Stimulated activated CD8-positive, alpha-beta memory T cell treated with anti-CD3 and anti-CD28 coated beads, Interleukin-15, amount 100 ng/mL, for 1 hour (primary cell): Measurements from ENCODE around the gene ZNF432.
"Not testable (repeated sequence)": the region's sequence is repeated elsewhere in the genome, so short reads cannot be mapped to it uniquely, and the experiment has no call there.

Experiments used
- DNase-seq: peaks from one replicate; pipeline ENCODE4 v3.0.0-alpha.2; 2020; ENCODE audit warnings: low read depth

The ZNF432 gene

DNA sequence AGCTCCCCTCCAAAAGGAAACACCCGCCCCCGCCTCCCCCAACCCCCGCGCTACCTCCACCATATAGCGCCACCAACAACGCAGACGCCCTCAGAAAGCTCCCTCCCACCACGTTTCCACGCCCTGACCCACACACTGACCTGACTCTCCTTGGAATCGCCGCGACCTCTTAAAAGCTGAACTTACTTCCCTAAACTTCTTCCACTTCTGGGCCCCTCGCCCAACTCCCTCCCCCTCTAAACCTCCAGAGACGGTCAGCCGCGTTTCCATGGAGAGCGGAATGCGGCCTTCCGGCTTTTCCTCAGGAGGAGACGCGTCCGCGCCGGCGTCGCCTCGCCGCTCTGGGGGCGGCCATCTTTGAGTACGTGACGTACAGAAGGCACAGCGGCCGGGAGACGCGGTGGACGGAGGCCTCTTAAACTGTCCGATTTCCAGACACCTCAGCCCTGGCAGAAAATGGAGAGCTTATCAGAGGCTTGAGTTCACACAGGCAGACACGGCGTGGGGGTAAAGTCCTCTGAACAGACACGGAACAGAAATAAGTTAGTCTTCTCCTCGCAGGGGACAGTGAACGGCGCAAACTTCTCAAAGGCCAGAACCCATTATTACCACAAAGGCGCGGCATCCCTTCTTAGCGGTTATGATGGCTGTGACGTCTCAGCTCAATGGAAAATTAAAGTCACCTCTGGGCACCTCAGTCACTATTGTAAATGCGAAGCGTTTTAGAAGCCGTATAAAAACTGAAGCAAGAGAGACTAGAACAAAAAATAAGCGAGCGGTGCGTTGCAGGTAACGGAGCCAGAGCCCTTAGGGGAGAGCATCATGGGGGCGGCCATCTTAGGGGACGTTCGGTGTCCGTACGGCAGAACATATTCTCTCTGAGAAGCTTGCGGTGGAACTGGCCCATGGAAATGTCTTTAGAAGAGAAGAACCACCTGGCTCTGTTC is at the start of gene ZNF432:
ZNF432 (minus strand) TSS at position 284 of the 947 bp plus-strand sequence. CDS start 1,970 bp downstream, outside the sequence.
- DNase-seq = peak; percentile 68

DNA sequence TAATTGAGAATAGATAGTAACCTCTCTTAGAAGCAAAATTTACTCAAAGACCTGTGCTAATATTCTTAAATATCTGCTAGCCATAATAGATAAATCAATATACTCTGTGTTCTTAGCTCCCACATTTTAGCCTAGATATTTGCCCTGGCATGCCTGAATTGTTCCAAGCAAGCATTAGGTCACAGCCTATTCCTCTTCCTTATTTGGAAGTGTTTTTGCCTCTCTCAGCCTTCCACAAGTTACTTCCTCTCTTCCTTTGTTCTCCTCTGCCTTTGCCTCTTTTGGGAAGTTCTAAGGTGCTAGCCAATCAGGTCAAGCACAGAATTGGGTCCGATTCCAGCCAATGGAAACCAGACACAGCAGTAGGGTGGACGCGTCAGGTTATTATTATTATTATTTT is 47.8 kb upstream of the ZNF432 start:
- not testable (repeated sequence) for DNase-seq

DNA sequence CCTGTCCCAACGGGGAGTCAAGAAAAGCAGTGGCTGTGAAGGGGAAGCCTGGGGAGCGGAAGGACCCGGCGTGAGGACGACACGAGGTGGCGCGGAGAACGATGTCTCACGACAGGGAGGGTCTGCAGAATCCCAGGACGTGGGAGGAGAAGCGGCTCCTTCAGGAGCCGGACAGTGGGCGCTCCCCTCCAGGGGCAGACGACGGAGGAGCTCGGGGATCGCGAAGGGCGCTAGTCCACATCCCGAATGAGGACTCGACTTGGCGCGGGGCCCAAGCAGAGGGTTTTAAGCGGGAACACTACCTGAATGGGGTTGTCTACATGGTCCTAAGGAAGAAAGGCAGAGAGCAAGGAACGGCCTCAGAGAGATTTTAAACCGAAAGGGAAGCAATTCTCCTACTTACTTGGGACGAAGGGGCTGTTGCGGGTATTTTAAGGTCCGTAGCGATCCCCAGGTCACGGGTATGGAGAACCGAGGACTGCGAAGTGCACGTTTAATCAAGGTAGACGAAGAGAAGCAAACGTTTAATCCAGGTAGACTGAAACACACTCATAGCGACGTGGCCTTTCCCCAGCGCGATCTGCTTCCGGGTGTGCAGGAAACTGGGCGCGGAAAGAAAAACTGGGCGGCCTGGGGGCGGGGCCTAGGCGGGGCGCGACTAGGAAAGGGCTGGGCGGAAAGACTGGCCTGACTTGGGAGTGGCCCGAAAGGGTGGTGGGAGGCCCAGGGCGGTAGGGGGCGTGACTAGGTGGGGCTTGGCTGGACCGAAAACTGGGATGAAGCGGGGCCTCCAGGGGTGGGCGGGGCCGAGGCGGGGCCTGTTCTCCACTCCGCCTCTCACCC is 46.8 kb upstream of the ZNF432 start, which contains the start of gene ZNF841:
ZNF841 (minus strand) TSS at position 594 of the 843 bp plus-strand sequence. CDS start 10,964 bp downstream, outside the sequence.
- DNase-seq = peak; percentile 74

DNA sequence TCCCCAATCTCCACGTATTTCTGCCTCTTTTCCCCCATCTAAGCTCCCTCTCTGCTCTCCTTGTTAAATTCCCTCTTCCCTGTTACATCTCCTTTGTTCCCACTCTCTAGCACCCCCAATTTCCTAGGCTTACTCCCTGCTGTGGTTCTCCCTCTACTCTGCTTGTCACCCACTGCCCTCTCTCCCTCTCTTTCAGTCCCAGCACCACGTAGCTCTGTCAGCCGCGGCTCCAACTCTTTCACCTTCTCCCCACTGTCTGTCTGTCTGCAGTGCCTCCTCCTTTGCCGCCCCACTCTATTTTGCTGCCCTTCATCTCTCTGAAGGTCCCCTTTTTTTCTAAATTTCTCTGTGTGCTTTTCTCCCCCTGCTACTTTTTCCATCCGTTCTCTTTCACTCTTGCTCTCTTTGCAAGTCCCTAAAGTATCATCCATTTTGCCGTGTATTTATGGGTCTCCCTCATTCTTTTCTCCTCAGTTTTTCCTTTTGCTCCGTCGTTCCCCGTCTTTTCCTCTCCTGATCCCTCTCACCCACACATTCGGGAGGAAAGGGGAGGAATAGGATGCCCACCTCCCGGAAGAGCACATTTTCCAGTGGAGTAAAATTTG is 46.0 kb upstream of the ZNF432 start:
- no peak for DNase-seq

DNA sequence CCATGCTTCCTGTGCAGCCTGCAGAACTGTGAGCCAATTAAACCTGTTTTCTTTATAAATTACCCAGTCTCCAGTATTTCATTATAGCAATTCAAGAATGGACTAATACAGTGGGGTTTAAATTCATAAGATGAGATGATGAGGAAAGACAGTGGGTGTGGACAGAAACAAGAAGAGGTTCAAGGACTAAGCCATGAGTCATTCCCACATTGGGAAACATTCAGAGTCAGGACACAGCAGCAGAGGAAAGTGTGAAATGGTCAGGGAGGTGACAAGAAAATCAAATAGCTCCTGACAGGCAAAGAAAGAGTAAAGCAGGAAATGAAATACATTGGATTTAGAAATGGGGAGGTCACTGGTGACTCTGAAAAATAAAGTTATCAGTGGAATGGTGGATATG is 37.8 kb upstream of the ZNF432 start:
- no peak for DNase-seq

DNA sequence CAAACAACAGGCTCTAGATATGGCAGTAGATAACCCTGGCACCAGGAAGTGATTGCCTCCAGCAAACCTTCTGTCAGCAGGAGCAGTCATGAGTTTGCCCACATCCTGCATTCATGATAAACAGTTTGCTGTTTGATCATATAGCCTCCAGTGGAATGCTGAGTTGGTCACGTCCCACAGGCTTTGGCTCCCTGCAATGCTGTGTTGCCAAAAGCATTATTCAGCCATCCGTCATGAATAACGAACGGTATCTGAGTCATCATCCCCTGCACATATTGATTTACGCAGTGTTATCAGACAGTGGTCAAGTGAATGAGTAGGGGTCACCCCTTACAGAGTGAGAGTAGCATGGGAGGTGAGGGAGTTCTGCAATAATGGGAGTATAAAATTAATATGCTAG is 21.9 kb upstream of the ZNF432 start:
- DNase-seq = no peak

DNA sequence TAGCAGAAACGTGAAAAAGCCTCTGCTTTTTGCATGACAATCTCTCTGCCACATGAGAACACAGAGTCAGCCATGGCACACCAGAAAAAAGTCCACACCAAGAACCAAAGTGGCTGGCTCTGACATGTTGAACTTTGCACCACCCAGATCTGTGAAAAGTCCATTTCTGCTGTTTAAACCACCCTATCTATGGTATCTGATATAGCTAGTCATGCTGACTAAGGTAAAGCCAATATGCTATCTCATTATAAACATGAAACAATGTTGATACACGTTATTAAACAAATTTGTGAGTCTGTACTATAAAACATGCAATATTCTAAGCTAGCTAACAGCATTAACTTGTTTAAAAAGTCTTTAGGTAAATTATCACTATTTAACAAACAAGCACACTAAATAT is 21.0 kb upstream of the ZNF432 start:
- DNase-seq = no peak

DNA sequence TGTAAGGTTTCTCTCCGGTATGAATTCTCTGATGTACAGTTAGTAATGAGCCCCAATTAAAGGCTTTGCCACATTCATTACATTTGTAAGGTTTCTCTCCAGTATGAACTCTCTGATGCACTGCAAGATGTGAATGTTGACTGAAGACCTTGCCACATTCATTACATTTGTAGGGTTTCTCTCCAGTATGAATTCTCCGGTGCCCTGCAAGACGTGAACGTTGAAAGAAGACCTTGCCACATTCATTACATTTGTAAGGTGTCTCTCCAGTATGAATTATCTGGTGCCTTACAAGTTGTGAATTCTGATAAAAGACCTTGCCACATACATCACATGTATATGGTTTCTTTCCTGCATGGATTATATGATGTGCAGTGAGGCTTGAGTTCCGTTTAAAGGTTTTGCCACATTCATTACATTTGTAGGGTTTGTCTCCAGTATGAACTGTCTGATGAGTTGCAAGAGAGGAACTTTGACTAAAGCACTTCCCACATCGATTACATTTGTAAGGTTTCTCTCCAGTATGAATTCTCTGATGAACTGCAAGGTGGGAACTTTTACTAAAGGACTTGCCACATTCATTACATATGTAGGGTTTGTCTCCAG is 17.7 kb upstream of the ZNF432 start:
- no peak for DNase-seq

DNA sequence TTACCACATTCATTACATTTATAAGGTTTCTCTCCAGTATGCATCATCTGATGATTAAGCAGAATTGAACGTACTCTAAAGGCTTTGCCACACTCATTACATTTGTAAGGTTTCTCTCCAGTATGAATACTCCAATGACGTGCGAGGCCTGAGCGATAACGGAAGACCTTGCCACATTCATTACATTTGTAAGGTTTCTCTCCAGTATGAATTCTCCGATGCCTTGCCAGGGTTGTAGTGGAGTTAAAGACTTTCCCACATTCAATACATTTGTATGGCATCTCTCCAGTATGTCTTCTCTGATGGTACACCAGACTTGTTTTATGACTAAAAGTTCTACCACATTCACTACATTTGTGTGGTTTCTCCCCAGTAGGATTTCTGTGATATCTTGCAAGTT is 16.8 kb upstream of the ZNF432 start:
- no peak for DNase-seq

DNA sequence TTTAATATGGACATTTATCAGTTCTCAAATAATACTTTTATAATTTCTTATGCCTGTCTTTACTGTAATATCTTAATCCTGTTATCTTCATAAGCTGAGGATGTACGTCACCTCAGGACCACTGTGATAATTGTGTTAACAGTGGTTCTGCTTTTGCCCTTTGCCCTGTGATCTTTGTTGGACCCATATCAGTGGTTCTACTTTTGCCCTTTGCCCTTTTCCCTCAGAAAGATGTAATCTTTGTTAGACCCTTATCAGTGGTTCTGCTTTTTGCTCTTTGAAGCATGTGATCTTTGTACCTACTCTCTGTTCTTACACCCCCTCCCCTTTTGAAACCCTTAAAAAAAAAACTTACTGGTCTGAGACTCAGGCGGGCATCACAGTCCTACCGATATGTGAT is 7.8 kb upstream of the ZNF432 start:
- not testable (repeated sequence) for DNase-seq

DNA sequence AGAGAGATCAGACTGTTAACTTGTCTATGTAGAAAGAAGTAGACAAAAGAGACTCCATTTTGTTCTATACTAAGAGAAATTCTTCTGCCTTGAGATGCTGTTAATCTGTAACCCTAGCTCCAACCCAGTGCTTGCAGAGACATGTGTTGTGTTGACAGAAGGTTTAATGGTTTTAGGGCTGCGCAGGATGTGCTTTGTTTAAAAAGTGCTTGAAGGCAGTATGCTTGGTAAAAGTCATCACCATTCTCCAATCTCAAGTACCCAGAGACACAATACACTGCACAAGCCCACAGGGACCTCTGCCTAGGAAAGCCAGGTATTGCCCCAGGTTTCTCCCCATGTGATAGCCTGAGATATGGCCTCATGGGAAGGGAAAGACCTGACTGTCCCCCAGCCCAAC is 3.1 kb upstream of the ZNF432 start:
- not testable (repeated sequence) for DNase-seq

DNA sequence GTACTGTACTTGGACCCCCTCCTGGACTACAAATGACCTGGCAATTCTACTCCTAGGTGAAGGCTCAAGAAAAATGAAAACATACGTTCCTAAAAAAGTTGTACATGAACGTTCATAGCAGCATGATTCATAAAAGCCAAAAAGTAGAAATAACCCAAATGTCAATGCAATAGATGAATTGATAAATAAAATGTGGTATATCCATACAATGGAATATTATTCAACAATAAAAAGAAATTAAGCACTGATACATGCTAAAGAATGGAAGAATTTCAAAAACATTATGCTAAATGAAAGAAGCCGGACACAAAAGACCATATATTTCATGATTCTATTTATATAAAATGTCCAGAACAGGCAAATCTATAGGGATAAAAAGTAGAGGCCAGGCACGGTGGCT is 9.5 kb downstream of the ZNF432 start:
- DNase-seq = no peak

DNA sequence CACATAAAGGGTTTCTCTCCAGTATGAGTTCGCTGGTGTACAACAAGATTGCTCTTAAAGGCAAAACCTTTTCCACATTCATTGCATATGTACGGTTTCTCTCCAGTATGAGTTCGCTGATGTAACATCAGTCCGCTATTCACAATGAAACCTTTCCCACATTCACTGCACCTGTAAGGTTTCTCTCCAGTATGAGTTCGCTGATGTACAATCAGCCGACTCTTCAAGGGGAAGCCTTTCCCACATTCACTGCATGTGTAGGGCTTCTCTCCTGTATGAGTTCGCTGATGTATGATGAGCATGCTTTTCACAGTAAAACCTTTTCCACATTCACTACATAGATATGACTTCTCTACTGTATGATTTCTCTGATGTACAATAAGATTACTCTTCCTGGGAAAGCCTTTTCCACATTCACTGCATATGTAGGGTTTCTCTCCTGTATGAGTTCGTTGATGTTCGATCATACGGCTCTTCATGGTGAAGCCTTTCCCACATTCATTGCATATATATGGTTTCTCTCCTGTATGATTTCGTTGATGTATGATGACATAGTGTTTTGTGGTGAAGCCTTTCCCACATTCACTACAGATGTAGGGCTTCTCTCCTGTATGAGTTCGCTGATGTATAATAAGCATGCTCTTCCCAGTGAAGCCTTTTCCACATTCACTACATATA is 14.4 kb downstream of the ZNF432 start:
- DNase-seq = no peak

DNA sequence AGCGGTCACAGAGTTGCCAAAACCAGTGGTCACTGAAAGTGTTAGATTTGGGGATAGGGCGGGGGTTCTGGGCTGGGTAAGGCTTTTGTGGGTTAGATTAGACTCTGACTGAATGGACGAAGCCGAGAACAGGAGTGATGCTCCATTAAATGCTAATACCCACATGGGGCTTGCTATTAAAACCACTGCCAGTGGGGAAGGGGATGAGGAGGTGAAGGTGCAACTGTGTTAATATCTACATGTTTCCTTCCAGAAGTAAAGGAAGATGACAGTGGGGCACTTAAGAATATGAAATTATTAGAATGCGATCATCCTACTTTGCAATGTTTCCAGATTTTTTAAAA is 19.9 kb downstream of the ZNF432 start:
- no peak for DNase-seq

DNA sequence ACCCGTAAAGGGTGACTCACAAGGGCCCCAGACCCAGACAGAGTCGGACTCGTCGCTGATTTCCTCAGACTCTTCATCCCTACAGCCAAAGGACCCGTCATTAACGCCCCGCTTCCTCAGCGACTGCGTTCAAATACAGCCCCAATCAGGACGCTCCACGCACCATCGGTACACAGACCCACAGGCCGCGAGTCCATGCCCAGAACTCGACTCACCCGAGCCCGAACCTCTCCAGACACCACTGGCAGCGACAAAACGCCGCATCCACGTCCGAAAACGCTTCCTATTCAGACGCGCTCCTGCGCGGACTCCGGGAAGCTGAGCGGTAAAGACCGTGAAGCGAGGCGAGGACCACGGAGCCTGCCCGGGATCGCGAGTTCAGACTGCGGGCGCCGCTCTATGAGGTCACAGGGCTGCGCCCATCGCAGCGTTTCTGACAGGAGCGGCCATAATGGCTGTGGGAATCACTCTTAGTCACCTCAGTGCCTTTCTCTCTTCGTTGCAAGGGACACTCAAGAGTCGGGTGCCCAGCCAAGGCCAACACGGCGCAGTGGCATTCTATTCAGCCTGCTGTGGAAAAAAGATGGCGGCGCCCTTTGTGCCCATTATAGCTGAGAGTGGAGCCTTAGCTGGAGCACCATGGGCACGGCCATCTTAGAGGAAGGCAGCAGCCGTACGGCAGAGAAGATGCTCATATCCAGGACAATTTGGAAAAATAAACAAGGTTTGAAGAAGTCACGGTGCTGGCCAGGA is 20.4 kb downstream of the ZNF432 start, which contains the start of gene ZNF614:
ZNF614 (minus strand) TSS at position 353 of the 753 bp plus-strand sequence. CDS start 2,634 bp downstream, outside the sequence.
- peak; percentile 74 for DNase-seq

DNA sequence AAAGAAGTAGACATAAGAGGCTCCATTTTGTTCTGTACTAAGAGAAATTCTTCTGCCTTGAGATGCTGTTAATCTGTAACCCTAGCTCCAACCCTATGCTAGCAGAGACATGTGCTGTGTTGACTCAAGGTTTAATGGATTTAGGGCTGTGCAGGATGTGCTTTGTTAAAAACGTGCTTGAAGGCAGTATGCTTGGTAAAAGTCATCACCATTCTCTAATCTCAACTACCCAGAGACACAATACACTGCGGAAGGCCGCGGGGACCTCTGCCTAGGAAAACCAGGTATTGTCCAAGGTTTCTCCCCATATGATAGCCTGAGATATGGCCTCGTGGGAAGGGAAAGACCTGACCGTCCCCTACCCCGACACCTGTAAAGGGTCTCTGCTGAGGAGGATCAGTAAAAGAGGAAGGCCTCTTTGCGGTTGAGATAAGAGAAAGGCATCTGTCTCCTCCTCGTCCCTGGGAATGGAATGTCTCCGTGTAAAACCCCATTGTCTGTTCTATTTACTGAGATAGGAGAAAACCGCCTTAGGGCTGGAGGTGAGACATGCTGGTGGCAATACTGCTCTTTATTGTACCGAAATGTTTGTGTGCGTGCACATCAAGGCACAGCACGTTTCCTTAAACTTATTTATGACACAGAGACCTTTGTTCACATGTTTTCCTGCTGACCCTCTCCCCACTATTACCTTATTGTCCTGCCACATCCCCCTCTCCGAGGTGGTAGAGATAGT is 22.2 kb downstream of the ZNF432 start:
- DNase-seq = not testable (repeated sequence)

DNA sequence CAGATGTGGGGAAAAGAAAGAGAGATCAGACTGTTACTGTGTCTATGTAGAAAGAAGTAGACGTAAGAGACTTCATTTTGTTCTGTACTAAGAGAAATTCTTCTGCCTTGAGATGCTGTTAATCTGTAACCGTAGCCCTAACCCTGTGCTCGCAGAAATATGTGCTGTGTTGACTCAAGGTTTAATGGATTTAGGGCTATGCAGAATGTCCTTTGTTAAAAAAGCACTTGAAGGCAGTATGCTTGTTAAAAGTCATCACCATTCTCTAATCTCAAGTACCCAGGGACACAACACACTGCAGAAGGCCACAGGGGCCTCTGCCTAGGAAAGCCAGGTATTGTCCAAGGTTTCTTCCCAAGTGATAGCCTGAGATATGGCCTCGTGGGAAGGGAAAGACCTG is 24.2 kb downstream of the ZNF432 start:
- DNase-seq = not testable (repeated sequence)

DNA sequence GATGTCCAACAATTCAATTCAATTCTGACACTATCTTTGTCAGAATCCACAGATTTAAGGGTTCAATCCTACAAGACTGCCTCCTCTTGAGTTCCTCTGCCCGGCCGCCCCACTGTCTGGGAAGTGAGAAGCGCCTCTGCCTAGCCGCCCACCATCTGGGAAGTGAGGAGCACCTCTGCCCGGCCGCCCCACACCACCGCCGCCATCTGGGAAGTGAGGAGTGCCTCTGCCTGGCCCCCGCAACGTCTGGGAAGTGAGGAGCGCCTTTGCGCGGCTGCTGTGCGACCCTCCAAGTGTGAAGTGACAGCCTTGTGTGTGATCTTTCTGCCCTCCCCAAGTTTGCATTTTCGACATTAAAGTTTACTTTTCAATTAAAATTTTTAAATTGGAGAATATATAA is 26.4 kb downstream of the ZNF432 start:
- DNase-seq = no peak

DNA sequence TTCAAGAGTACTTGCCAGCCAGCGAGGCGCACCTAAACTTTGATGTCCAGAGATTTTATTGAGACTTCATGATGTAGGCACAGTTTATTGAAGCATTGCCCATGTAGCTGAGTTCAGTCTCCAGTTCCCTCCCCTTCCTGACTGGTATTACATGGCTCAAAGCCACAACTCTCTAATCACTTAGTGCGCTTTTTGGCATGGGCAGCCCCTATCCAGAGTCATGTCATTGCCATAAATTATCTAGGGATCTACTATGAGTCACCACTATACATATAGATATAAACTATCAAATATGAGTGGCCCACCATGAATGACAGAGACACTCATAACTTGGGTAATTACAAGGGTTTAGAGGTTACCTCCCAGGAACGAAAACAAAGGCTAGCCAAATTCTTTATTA is 28.1 kb downstream of the ZNF432 start:
- DNase-seq = no peak

DNA sequence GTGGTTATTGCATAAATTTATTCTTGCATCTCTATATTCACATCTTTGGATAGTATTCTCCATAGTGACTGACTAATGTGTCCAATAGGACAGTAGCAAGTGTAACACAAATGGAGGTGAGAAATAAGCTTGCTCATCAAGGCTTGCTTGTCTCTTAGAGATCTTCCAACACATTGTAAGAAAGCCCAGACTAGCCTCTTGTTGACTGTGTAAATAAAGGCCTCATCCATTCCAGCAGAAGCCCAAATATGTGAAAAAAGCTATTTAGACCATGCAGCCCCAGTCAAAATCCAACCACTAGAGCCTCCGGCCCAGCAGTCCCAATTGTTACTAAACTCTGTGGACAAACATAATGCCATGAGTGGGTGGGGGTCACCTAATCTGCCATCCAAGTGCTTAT is 38.0 kb downstream of the ZNF432 start:
- DNase-seq = no peak
